AG09319 (cell line): ENCODE measurements around the gene SEC23B.

Experiments used
- DNase-seq: peaks from one replicate; pipeline ENCODE4 v3.0.0-alpha.2; 2010; ENCODE audit warnings: low read depth; ENCODE audit errors: extremely low read depth
- TF ChIP-seq, protein P1 (sequence below): IDR thresholded peaks from 2 replicates; pipeline ENCODE4 v1.5.1; 2011; ENCODE audit warnings: low read depth, mild to moderate bottlenecking, inconsistent platforms, low read length, moderate library complexity

The SEC23B gene

DNA sequence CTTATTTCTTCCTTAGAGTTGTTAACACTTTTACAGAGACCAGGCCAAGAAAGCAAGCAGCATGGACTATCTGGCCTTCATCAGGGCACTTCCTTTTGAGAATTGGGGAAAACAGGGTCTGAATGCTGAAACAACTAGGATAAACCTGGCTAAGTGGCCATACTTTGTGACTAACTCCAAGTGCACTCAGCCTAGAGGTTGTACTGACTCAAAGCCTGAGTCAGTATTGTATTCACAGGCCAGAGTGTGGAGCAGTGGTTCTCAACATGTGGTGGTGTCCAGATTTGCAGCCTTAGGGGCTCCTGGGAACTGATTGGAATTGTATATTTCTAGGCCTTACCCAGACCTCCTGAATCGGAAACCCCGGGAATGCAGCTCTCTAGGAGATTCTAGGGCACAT is 20.1 kb downstream of the SEC23B start:
- DNase-seq: no peak
- TF ChIP-seq, protein P1, sequence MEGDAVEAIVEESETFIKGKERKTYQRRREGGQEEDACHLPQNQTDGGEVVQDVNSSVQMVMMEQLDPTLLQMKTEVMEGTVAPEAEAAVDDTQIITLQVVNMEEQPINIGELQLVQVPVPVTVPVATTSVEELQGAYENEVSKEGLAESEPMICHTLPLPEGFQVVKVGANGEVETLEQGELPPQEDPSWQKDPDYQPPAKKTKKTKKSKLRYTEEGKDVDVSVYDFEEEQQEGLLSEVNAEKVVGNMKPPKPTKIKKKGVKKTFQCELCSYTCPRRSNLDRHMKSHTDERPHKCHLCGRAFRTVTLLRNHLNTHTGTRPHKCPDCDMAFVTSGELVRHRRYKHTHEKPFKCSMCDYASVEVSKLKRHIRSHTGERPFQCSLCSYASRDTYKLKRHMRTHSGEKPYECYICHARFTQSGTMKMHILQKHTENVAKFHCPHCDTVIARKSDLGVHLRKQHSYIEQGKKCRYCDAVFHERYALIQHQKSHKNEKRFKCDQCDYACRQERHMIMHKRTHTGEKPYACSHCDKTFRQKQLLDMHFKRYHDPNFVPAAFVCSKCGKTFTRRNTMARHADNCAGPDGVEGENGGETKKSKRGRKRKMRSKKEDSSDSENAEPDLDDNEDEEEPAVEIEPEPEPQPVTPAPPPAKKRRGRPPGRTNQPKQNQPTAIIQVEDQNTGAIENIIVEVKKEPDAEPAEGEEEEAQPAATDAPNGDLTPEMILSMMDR: no peak

DNA sequence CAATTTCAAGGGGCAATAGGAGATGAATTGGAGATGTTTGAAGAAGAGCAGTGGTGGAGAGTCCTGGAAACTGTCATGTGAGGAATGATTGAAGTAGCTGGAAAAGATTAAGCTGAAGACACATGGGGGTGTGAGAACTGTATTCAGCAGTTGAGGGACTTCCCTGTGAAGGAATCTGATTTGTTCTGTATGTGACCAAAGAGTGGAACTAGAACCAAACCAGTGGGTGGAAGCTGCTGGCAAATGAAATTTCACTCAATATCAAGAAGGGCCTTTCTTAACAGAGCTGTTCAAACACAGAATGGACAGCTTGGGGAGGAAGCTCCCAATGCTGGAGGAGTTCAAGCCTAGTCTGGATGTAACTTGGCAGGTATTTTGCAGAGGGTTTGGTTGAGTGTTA is 21.3 kb downstream of the SEC23B start:
- DNase-seq: no peak
- TF ChIP-seq, protein P1: no peak

DNA sequence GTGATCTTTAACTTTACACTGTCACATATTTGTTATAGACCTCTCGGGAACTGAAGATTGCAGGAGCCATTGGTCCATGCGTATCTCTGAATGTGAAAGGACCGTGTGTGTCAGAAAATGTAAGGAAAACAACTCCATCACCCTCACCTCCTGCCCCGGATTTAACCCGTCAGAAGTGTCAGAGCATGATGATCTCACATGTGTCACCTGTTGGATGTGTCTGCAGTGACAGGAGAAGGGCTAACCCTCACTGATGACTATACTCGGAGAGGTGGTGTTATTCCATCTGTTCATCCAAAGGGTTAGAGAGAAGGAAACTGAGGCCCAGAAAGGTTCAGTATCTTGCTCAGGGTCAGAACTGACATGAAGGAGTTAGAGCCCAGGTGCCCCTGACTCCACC is 24.9 kb downstream of the SEC23B start:
- no peak for DNase-seq
- TF ChIP-seq, protein P1: no peak

DNA sequence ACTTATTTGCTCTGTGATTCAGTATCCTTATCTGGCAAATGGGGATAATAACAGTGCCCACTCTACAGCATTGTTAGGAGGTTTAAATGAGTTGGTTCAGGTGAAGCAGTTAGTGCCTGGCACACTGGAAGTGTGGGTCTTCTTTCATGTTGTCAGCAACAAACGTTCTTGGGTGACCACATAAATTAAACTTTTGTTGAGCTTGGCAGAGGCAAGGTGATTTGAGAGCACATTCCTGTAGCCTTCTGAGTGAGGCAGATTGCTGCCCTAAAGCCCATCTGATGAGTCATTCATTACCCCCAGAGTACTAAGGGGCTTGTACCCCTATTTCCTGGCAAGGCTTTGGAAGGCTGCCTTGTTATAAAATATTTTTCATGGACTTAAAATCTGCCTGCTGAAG is 25.8 kb downstream of the SEC23B start:
- TF ChIP-seq, protein P1: no peak
- no peak for DNase-seq

DNA sequence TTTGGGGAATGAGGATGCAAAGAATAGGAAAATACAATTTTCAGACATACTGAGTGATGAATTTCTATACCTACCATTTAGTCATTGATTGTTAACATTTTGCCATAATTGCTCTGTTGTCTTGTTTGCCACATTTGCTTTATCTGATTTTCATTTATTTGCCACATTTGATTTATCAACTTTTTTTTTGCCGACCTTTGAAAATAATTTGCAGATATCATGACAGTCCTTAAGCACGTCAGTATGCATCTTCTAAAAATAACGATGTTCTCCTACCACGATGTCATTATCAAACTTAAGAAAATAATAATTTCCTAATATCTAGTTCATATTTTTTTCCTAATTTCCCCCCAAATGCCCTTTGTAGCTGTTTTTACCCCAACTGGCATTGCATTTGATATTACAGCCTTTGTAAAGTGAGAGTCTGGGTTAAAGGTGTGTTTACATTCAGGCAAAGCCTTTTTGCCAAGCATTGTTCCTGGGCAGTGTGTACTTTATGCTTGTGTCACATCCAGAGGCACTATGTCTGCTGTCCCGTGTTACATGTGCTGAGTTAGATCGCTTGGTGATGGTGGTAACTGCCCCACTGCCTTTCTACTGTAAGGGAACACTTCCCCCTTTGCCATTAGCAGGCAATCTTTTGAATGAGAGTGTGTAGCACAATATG is 26.4 kb downstream of the SEC23B start:
- DNase-seq: no peak
- TF ChIP-seq, protein P1: no peak

DNA sequence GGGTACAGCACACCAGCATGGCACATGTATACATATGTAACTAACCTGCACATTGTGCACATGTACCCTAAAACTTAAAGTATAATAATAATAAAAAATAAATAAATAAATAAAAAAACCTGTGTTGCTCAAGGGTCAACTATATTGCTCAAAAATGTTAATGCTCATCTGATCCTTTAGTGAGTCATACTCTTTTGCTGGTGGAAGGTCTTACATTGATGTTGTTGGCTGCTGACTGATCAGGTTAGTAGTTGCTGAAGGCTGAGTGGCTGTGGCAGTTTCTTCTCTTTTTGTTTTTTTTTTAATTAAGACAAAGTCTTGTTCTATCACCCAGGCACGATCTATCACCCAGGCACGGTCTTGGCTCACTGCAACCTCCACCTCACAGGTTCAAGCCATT is 29.9 kb downstream of the SEC23B start:
- TF ChIP-seq, protein P1: no peak
- no peak for DNase-seq

DNA sequence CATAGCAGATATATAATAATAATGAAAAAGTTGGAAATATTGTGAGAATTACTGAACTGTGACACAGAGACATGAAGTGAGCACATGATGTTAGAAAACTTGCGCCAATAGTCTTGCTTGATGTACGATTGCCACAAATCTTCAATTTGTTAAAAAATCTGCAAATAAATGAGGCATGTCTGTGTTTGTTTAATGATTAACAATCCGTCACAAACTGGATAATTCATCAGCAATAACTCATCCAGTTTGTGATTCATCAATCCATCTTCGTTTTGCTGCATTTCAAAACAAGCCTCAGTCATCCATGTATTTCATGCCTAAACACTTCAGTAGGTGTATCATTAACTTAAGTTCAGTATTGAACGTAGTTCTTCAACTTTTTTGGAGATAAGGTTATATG is 34.0 kb downstream of the SEC23B start:
- TF ChIP-seq, protein P1: no peak
- no peak for DNase-seq
